Measurements from ENCODE around the gene WDR5. TPM values are rescaled to one million over a fixed set of nuclear protein-coding genes. Genes with fewer than 3 reads are reported as not detected.

Gene WDR5
- total RNA-seq, 1 donor from 2014 or later = 16.1 TPM

- FAIRE-seq (no peak), DNase-seq (ENCODE audit: low read depth) (no peak)
- Histone ChIP-seq H3K4me3 (ENCODE audit: low read depth, low read length) (no peak overlapping the region), H3K36me3 (ENCODE audit: control insufficient read depth, insufficient read depth, low read length) (no peaks in the 10 kb centered on the region), H3K27me3 (ENCODE audit: control insufficient read depth, insufficient read depth, low read length) (peaks cover 7% of the 10 kb centered on the region)
- no peak for TF ChIP-seq CTCF (IDR thresholded peaks at IDR 0.05; ENCODE audit: insufficient read depth, low read length, severe bottlenecking)
Observed at GRCh38 chr9:134178768-134179551, 43.1 kb downstream of the WDR5 start.

DNA sequence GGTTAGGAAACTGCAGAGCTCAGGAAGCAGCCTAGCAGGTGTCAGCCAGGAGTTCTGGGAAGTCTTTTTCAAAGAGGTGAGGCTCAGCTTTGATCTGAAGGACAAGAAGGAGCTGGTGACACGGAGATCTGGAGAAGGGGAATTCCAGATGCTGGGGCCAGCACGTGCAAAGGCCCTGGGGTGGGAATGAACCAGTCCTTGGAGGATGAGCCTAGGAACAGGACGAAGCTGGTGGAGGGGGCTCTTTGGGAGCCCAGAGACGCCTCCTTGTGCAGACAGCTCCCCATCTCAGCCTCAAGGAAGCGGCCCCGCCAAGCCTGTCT, 43.7 kb downstream of the WDR5 start:
- H3K4me3 ChIP-seq (ENCODE audit: low read depth, low read length) = no peak overlapping the region
- DNase-seq (ENCODE audit: low read depth) = no peak
- H3K27me3 ChIP-seq (ENCODE audit: control insufficient read depth, insufficient read depth, low read length) = peaks cover 7% of the 10 kb centered on the region
- TF ChIP-seq CTCF (IDR thresholded peaks at IDR 0.05; ENCODE audit: insufficient read depth, low read length, severe bottlenecking) = no peak
- H3K36me3 ChIP-seq (ENCODE audit: control insufficient read depth, insufficient read depth, low read length) = no peaks in the 10 kb centered on the region
- no peak for FAIRE-seq

GRCh38 chr9:134179918-134180785, 44.3 kb downstream of the WDR5 start:
- TF ChIP-seq CTCF (IDR thresholded peaks at IDR 0.05; ENCODE audit: insufficient read depth, low read length, severe bottlenecking) = no peak
- no peak for FAIRE-seq
- peaks cover 7% of the 10 kb centered on the region for H3K27me3 ChIP-seq (ENCODE audit: control insufficient read depth, insufficient read depth, low read length)
- DNase-seq (ENCODE audit: low read depth) = no peak
- no peak overlapping the region for H3K4me3 ChIP-seq (ENCODE audit: low read depth, low read length)
- H3K36me3 ChIP-seq (ENCODE audit: control insufficient read depth, insufficient read depth, low read length) = no peaks in the 10 kb centered on the region

- no peak for TF ChIP-seq CTCF (IDR thresholded peaks at IDR 0.05; ENCODE audit: insufficient read depth, low read length, severe bottlenecking)
- Histone ChIP-seq H3K36me3 (ENCODE audit: control insufficient read depth, insufficient read depth, low read length) (no peaks in the 10 kb centered on the region), H3K4me3 (ENCODE audit: low read depth, low read length) (no peak overlapping the region), H3K27me3 (ENCODE audit: control insufficient read depth, insufficient read depth, low read length) (peaks cover 7% of the 10 kb centered on the region)
- DNase-seq (ENCODE audit: low read depth) (no peak), FAIRE-seq (no peak)
Observed at GRCh38 chr9:134180786-134181647, 45.1 kb downstream of the WDR5 start.

DNA sequence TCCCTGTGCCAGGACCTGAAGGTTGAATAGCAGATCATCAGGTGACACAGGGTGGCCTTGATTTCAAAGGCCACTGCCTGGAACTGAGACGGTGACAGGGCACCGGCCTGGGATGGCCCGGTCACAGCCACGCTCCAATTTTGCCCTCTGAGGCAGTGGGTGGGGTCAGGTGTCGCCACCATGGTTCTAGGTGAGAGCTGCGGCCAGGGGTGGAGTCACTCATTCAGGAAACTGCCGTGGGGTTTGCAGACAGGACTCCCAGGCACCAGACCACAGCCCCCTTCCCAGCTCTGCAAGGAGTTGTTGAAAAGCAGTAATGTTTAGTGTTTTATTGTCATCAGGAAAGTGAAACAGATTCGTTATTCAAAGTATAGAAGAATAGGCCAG, 45.8 kb downstream of the WDR5 start:
- H3K27me3 ChIP-seq (ENCODE audit: control insufficient read depth, insufficient read depth, low read length) = peaks cover 2% of the 10 kb centered on the region
- no peaks in the 10 kb centered on the region for H3K36me3 ChIP-seq (ENCODE audit: control insufficient read depth, insufficient read depth, low read length)
- DNase-seq (ENCODE audit: low read depth) (no peak), FAIRE-seq (no peak)
- no peak for TF ChIP-seq CTCF (IDR thresholded peaks at IDR 0.05; ENCODE audit: insufficient read depth, low read length, severe bottlenecking)
- no peak overlapping the region for H3K4me3 ChIP-seq (ENCODE audit: low read depth, low read length)
